GM23338 (cell line): ENCODE results near the gene CAMSAP3. TPM values are rescaled to one million over a fixed set of nuclear protein-coding genes. Genes with fewer than 3 reads are reported as not detected.

ENCODE experiments used
- ATAC-seq: fragments of 200-7000 bp; cut with Tn5 transposase; 3 replicates; pipeline ENCODE4 v1.9.1; 2020
- DNase-seq: peaks from one replicate; pipeline ENCODE4 v3.0.0-alpha.2; 2015; ENCODE audit warnings: low spot score
- H2AFZ ChIP-seq: fragments of 200-600 bp; sonication (generic); 2 replicates; pipeline ENCODE4 v1.8.0; 2016; ENCODE audit warnings: antibody characterized with exemption, mild to moderate bottlenecking, moderate library complexity
- H3F3A ChIP-seq: fragments of 200-600 bp; sonication (generic); replicated peaks from 2 replicates; pipeline ENCODE4 v1.8.0; 2017; ENCODE audit warnings: antibody characterized with exemption, mixed run types, low read depth
- H3K27ac ChIP-seq: fragments of 200-600 bp; sonication (generic); 2 replicates; pipeline ENCODE4 v1.6.1; 2016; ENCODE audit warnings: low read depth
- H3K27me3 ChIP-seq: fragments of 200-600 bp; sonication (generic); 2 replicates; pipeline ENCODE4 v1.8.0; 2016; ENCODE audit warnings: mild to moderate bottlenecking, mixed run types, moderate library complexity; ENCODE audit not compliant: insufficient read depth
- H3K36me3 ChIP-seq: fragments of 200-600 bp; sonication (generic); 2 replicates; pipeline ENCODE4 v1.8.0; 2016; ENCODE audit warnings: mild to moderate bottlenecking; ENCODE audit not compliant: insufficient read depth
- H3K4me1 ChIP-seq: fragments of 200-600 bp; sonication (generic); 2 replicates; pipeline ENCODE4 v1.8.0; 2016; ENCODE audit warnings: mild to moderate bottlenecking, moderate library complexity; ENCODE audit not compliant: insufficient read depth
- H3K4me2 ChIP-seq: fragments of 200-600 bp; sonication (generic); 2 replicates; pipeline ENCODE4 v1.7.1; 2017; ENCODE audit warnings: mixed run types
- H3K4me3 ChIP-seq: fragments of 200-600 bp; sonication (generic); 2 replicates; pipeline ENCODE4 v1.6.1; 2016; ENCODE audit warnings: mixed run types
- H3K79me2 ChIP-seq: fragments of 200-600 bp; sonication (generic); replicated peaks from 2 replicates; pipeline ENCODE4 v1.8.0; 2017; ENCODE audit warnings: mild to moderate bottlenecking; ENCODE audit not compliant: insufficient read depth
- H3K9me2 ChIP-seq: fragments of 200-600 bp; sonication (generic); 2 replicates; pipeline ENCODE4 v1.8.0; 2017; ENCODE audit not compliant: insufficient read depth
- H4K20me1 ChIP-seq: fragments of 200-600 bp; sonication (generic); replicated peaks from 2 replicates; pipeline ENCODE4 v1.8.0; 2017; ENCODE audit warnings: mild to moderate bottlenecking; ENCODE audit not compliant: insufficient read depth
- H3K27ac Mint-ChIP-seq: 2 replicates; pipeline ENCODE4 v1.8.0; 2020; ENCODE audit warnings: inconsistent platforms, mild to moderate bottlenecking, moderate library complexity, mixed read lengths
- H3K27me3 Mint-ChIP-seq: 3 replicates; pipeline ENCODE4 v1.8.0; 2022; ENCODE audit warnings: low read depth, mild to moderate bottlenecking, moderate library complexity, mixed read lengths, inconsistent platforms; ENCODE audit not compliant: insufficient read depth, poor library complexity
- H3K36me3 Mint-ChIP-seq: 3 replicates; pipeline ENCODE4 v1.8.0; 2021; ENCODE audit warnings: low read depth, mild to moderate bottlenecking, inconsistent platforms, moderate library complexity, mixed read lengths
- H3K4me1 Mint-ChIP-seq: 3 replicates; pipeline ENCODE4 v1.8.0; 2020; ENCODE audit warnings: mild to moderate bottlenecking, inconsistent platforms, mixed read lengths
- H3K4me3 Mint-ChIP-seq: 3 replicates; pipeline ENCODE4 v1.8.0; 2021; ENCODE audit warnings: moderate library complexity, mild to moderate bottlenecking, inconsistent platforms, mixed read lengths
- H3K9me3 Mint-ChIP-seq: 3 replicates; pipeline ENCODE4 v1.8.0; 2020; ENCODE audit warnings: moderate library complexity, mild to moderate bottlenecking, inconsistent platforms, mixed read lengths
- CREB1 ChIP-seq: fragments of 250-450 bp; sonication (Bioruptor Pico); IDR thresholded peaks from 2 replicates; pipeline ENCODE4 v1.5.0; 2020; ENCODE audit warnings: low read depth, mild to moderate bottlenecking, moderate library complexity
- NANOG ChIP-seq: IDR thresholded peaks from 2 replicates; pipeline ENCODE4 v1.6.1; 2016; ENCODE audit warnings: antibody characterized with exemption, borderline replicate concordance
- REST ChIP-seq: IDR thresholded peaks from one replicate; pipeline ENCODE4 v1.6.1; 2018; ENCODE audit warnings: antibody characterized with exemption; ENCODE audit not compliant: unreplicated experiment
- STAT1 ChIP-seq: IDR thresholded peaks from one replicate; pipeline ENCODE4 v1.6.1; 2016; ENCODE audit warnings: antibody characterized with exemption; ENCODE audit not compliant: unreplicated experiment
- ZNF114 ChIP-seq: fragments of 250-450 bp; sonication (Bioruptor Pico); IDR thresholded peaks from 2 replicates; pipeline ENCODE4 v1.5.0; 2020; ENCODE audit warnings: mild to moderate bottlenecking, moderate library complexity
- ZNF462 ChIP-seq: fragments of 250-450 bp; sonication (Bioruptor Pico); IDR thresholded peaks from 2 replicates; pipeline ENCODE4 v1.5.0; 2020; ENCODE audit warnings: mild to moderate bottlenecking, moderate library complexity
- polyA plus RNA-seq: library from polyadenylated mRNA; unstranded; fragments of >200 nt; fragmentation: Nextera tagmentation; extraction: Ambion mirVana; gene quantifications from 2 replicates; pipeline ENCODE4 v1.2.1, GENCODE V29; 2016
- total RNA-seq: library from RNA; depleted of rRNA; stranded (reverse); fragments of >200 nt; shearing (Covaris generic); gene quantifications from 2 replicates; pipeline ENCODE4 v1.2.3, GENCODE V29; 2014
- TF ChIP-seq, protein P1 (sequence below), 2 experiments: fragments of 200-600 bp in 1 of 2; sonication (generic) in 1 of 2; conservative IDR thresholded peaks; 2 replicates each; pipeline versions ENCODE4 v1.5.1 to v1.6.1; 2016 to 2017; ENCODE audit warnings: antibody characterized with exemption in 2 of 2, low read depth in 2 of 2, mild to moderate bottlenecking in 2 of 2, moderate library complexity in 1 of 2

CAMSAP3 gene
- total and polyA plus RNA-seq, 2 experiments from 2014 or later, result 6.4 to 32.2 TPM

GRCh38 chr19:7560255-7560654 is 35.4 kb upstream of the CAMSAP3 start:
- H3K27me3 ChIP-seq, result no peaks in the 10 kb centered on the region
- no peaks in the 10 kb centered on the region for H3K9me2 ChIP-seq
- no peaks in the 10 kb centered on the region; the same call in 1 of the 2 replicates for H4K20me1 ChIP-seq
- H3K4me3 Mint-ChIP-seq, result no peak overlapping the region
- peaks cover 7% of the 10 kb centered on the region for H3K27me3 Mint-ChIP-seq
- no peaks in the 10 kb centered on the region for H3K4me1 ChIP-seq
- ATAC-seq (no peak), DNase-seq (no peak)
- peaks cover 37% of the 10 kb centered on the region for H3K36me3 Mint-ChIP-seq
- no peak for TF ChIP-seq CREB1 (CRISPR knock-in tag)
- no peak for TF ChIP-seq NANOG
- TF ChIP-seq, protein P1, sequence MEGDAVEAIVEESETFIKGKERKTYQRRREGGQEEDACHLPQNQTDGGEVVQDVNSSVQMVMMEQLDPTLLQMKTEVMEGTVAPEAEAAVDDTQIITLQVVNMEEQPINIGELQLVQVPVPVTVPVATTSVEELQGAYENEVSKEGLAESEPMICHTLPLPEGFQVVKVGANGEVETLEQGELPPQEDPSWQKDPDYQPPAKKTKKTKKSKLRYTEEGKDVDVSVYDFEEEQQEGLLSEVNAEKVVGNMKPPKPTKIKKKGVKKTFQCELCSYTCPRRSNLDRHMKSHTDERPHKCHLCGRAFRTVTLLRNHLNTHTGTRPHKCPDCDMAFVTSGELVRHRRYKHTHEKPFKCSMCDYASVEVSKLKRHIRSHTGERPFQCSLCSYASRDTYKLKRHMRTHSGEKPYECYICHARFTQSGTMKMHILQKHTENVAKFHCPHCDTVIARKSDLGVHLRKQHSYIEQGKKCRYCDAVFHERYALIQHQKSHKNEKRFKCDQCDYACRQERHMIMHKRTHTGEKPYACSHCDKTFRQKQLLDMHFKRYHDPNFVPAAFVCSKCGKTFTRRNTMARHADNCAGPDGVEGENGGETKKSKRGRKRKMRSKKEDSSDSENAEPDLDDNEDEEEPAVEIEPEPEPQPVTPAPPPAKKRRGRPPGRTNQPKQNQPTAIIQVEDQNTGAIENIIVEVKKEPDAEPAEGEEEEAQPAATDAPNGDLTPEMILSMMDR (conservative IDR thresholded peaks at IDR 0.05; ENCODE audit: low read depth in 2 of 2), result no peak
- no peak for TF ChIP-seq STAT1
- TF ChIP-seq REST, result no peak
- no peak for TF ChIP-seq ZNF114 (CRISPR knock-in tag)
- no peak for TF ChIP-seq ZNF462 (CRISPR knock-in tag)
- H3K4me2 ChIP-seq, result no peak overlapping the region
- peaks cover 8% of the 10 kb centered on the region; the same call in 1 of the 2 replicates for H3K36me3 ChIP-seq
- no peaks in the 10 kb centered on the region; the same call in 1 of the 3 replicates for H3K9me3 Mint-ChIP-seq
- no peaks in the 10 kb centered on the region for H3F3A ChIP-seq
- H2AFZ ChIP-seq, result no peak overlapping the region
- no peak overlapping the region for H3K27ac Mint-ChIP-seq
- no peak overlapping the region for H3K4me3 ChIP-seq
- H3K79me2 ChIP-seq, result no peaks in the 10 kb centered on the region
- H3K4me1 Mint-ChIP-seq, result no peaks in the 10 kb centered on the region
- H3K27ac ChIP-seq, result no peak overlapping the region
